T-helper 1 cell treated with Interleukin-12 subunit alpha and Interleukin-12 subunit beta and Interleukin-4 antibody, amounts not matched to agents 30 ng/mL and 1 ng/mL, for 36 hours (primary cell): Measurements from ENCODE around the gene EWSR1. TPM values are rescaled to one million over a fixed set of nuclear protein-coding genes. Genes with fewer than 3 reads are reported as not detected.

Experiments
- intact Hi-C: fragments of 100-400 bp; cut with micrococcal nuclease; formaldehyde crosslinking; loops from one replicate; pipeline ENCODE4 v1.15.1; 2024
- total RNA-seq: library from RNA; stranded (reverse); gene quantifications from 2 replicates; pipeline ENCODE4 v1.2.3, GENCODE V29; 2022

EWSR1 gene
- total RNA-seq, 1 donor from 2014 or later = 397 TPM

GRCh38 chr22:29302402-29302680 is 34.3 kb downstream of the EWSR1 start:
- intact Hi-C loops = no loop called here

- intact Hi-C loops = no loop called here
These were observed 34.8 kb downstream of the EWSR1 start for GRCh38 chr22:29302681-29303465.

GRCh38 chr22:29305836-29306174 is 37.7 kb downstream of the EWSR1 start:
- intact Hi-C loops = loop anchor here (2.0 to 5.0 kb wide), 2 partner anchors 37 to 81 kb away; partner anchors contain the start of genes AP1B1 and EWSR1

DNA sequence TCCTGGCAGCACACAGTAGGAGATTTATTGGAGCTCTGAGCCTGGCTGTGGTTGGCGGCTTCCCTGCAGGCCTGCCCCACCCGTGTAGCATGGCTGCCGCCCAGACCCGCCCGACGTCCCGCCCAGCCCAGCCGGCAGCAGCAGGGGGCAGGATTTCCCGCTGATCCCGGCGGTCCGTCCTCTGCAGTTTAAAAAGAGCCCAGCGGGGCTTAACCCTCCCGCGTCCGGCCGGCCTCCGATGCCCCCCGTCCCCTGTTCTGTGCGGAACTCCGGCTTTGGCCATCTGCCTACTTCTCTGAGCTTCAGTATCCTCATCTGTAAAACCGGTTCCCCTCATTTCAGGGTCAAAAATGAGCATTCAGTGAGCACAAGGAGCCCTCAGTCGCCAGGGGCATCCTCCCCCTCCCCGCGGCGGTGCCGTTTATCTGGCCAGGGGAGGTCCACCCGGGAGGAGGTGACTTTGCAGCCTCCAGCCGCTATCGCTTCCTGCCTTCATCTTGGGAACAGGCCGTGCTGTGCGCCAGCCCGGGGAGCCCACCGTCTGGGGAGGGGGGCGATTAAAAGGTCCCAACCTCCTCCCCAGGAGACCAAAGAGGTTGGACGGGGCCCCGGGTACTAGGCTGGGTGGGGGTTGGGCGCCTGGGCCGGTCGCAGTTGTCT is 38.2 kb downstream of the EWSR1 start, which contains the start of gene GAS2L1:
Gene GAS2L1, plus strand, starts transcription at position 476 of the 660 bp plus-strand sequence. CDS start 1,456 bp downstream, outside the sequence.
- intact Hi-C loops = loop anchor here (2.0 to 5.0 kb wide), 2 partner anchors 38 to 81 kb away; partner anchors contain the start of genes AP1B1 and EWSR1

DNA sequence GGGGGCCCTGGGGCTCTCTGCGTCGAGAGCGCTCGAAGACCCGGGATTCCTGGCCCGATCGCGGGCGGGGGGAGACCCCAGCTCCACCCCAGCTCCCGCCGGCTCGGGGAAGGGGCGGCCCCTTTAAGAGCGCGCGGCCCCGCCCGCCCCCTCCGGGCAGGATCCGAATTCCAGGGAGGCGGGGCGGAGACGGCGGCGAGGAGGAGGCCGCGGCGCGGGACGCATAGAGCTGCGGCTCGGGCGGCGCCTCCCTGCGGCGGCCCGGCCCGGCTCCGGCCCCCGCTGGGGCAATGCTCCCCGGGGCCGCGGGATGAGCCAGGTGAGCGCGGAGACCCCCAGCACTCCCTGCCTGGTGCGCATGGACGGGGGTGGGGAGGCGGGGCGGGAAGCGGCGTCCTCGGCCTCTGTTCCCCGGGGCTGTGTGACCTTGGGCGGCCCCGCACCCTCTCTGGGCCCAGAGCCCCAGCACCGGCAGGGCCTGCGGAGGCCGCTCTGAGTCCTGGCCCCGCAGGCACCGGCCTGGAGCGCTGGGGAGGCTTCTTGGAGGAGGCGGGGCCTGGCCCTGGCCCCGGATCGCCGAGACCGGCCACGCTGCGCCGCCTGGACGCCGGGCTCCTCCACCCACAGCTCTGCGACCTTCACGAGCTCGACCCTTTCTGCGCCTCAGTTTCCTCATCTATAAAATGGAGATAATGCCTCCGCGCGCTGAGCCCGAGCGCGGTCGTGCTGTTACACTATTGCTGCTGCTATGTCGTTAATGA is 38.9 kb downstream of the EWSR1 start:
- intact Hi-C loops = loop anchor here (2.0 to 5.0 kb wide), 2 partner anchors 38 to 80 kb away; partner anchors contain the start of genes AP1B1 and EWSR1

GRCh38 chr22:29307596-29308147 is 39.6 kb downstream of the EWSR1 start:
- intact Hi-C loops = loop anchor here (2.0 to 5.0 kb wide), 2 partner anchors 39 to 80 kb away; partner anchors contain the start of genes AP1B1 and EWSR1

GRCh38 chr22:29308148-29308790 is 40.2 kb downstream of the EWSR1 start:
- intact Hi-C loops = loop anchor here (5.0 kb wide), 1 partner anchor 79 kb away; the partner anchor contains the start of gene AP1B1

- intact Hi-C loops = loop anchor here (5.0 kb wide), 1 partner anchor 78 kb away; the partner anchor contains the start of gene AP1B1
These were observed 40.8 kb downstream of the EWSR1 start for GRCh38 chr22:29308791-29309262.

DNA sequence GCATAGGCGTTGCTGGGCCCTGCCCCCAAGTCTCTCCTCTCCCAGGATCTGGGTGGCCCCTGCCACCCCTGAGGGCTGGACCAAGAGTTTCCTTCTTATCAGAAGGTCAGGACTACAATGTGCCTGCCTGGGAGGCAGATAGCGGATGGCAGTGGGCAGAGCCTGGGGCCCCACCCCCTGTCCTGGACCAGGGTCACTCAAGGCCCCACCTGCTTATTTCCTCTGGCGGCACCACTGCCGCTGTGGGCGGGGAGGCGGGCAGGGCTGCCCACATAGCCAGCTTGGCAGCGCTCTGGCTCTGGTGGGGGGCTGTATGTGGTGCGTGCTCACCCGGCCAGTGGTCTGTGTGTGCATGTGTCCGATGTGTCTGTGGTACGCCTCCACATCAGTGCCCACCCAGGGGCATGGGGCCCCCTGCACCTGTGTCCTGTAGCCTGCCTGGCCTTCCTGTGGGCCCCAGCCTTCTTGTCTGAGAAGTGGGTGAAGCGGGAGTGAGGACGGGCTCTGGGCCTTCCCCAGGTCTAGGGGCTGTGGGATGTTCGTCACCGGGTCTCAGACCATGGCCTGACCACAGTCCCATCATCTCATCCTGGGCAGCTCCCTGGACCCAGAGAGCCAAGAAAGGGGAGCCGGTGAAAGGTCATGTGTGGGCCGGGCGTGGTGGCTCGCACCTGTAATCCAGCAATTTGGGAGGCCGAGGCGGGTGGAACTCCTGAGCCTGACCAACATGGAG is 41.4 kb downstream of the EWSR1 start:
- intact Hi-C loops = loop anchor here (5.0 kb wide), 1 partner anchor 78 kb away; the partner anchor contains the start of gene AP1B1

DNA sequence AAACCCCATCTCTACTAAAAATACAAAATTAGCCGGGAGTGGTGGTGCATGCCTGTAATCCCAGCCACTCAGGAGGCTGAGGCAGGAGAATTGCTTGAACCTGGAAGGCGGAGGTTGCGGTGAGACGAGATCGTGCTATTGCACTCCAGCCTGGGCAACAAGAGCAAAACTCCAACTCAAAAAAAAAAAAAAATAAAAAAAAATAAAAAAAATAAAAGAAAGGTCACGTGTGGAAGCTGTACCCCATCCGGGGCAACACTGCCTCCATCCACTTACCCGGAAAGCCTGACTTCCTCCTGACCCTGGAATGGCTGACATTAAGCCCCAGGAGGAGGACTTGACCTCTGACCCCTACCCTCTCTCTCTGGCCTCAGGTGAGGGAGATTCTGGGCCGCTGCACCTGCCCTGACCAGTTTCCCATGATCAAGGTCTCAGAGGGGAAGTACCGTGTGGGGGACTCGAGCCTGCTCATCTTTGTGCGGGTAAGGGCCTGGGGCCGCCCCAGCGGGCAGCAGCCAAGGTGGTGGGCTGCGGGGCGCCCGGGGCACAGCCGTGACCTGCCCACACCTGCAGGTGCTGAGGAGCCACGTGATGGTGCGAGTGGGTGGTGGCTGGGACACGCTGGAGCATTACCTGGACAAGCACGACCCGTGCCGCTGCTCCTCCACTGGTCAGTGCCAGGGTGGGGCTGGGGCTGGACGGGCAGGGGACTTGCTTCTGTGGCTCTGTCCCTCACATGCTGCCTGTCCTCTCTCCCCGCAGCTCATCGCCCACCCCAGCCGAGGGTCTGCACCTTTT is 42.2 kb downstream of the EWSR1 start:
- intact Hi-C loops = no loop called here

GRCh38 chr22:29310863-29311339 is 42.8 kb downstream of the EWSR1 start:
- intact Hi-C loops = no loop called here

- intact Hi-C loops = no loop called here
These were observed 43.6 kb downstream of the EWSR1 start for GRCh38 chr22:29311464-29312217.

DNA sequence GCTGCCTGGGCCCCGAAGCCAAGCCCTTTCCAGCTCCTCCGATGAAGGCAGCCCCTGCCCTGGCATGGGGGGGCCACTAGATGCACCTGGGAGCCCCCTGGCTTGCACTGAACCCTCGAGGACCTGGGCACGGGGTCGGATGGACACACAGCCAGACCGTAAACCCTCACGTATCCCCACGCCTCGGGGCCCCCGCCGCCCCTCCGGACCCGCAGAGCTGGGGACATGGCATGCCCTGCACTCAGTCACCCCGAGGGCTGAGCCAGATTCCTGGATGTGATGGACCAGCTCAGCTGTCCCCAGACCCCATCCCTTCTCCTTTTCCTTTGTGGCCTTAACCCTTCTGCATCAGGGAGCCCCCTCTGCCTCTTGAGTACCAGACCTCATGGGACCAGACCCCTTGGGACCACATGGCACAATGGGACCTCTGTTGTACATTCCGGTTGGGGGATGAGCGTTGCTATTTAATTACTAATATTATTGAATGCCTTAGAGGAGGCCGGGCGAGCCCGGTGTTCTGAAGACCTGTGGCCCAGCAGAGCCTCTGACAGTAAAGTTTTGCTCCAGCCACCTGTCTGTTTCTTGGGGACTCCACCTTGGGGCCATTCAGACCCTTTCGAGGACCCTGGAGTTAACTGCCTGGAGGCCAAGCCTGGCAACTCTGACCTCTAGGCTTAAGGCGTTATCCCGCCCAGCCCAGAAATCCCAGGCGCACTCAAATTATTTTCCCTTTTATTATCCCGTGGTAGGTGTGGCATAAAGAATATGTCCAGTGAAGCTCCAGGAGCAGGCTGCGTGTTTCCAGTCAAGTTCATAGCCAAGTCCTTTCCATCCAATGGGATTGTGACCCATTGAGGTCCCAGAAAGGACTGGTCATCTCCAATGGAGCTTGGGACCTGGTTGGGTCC is 44.4 kb downstream of the EWSR1 start:
- intact Hi-C loops = no loop called here

DNA sequence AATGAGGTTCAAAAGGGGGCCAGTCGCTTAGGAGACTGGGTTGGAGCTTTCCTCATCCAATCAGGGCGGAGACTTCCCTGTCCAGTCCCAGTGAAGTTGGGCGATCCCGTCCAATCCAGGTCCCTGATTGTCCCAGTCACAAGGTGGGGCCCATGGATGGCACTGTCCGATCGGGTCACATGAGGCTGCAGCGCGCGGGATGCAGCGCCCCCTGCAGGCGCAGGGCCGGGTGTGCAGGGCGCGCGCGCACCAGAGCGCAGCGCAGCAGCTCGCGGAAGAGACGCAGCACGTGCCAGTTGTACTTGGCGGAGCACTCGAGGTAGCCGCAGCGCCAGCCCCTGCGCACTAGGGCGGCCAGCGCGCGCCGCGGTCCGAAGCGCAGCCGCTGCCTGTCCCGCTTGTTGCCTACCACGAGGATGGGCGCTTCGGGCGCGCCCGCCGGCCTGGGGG is 45.1 kb downstream of the EWSR1 start:
- intact Hi-C loops = no loop called here

DNA sequence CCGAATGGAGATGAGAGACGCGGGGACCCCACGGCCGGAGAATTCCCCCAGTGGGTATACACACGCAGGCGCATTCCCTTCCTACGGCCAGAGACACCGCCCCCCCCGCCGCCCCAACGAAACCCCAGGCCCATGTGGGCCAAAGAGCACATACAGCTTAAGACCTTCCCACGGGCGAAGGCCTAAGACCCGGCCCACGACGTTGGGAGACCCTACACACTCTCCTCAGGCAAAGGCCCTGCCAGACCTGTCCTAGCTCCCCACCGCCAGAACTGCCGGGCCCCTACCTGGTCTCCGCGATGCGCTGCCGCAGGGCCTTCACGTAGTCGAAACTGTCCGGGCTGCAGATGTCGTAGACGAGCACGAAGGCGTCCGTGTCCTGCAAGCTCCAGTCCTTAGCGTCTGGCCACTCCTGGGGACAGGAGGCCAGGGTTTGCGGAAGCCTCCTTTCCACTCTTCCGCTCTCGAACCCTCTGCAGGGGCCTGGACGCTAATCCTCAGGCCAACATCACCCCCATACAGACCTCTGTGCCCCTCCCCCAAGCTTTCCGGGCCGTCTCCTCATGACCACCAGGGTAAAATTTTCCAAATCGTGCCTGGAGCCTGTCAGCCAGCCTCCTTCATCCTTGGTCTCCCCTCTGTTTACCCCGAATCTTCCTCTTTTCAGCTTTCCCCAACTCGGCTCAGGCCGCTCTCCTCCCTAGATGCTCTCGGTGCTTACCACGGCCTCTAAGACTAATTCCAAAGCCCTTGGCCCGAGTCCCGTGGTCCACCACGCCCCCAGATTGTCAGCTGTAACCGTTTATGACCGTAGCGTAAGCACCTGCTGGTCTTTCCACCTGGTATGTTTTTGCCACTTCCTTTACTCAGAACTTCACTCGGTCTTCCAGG is 45.8 kb downstream of the EWSR1 start:
- intact Hi-C loops = no loop called here
